HG03575 (cell line): Measurements from ENCODE around the gene NPC1.
"Not testable (repeated sequence)": the region's sequence is repeated elsewhere in the genome, so short reads cannot be mapped to it uniquely, and the experiment has no call there.

ENCODE experiments used
- ATAC-seq: cut with Tn5 transposase; IDR thresholded peaks from one replicate; pipeline ENCODE4 v1.9.1; 2021; ENCODE audit not compliant: unreplicated experiment, insufficient number of reproducible peaks, low FRiP score; ENCODE audit errors: extremely low read depth

NPC1 gene

DNA sequence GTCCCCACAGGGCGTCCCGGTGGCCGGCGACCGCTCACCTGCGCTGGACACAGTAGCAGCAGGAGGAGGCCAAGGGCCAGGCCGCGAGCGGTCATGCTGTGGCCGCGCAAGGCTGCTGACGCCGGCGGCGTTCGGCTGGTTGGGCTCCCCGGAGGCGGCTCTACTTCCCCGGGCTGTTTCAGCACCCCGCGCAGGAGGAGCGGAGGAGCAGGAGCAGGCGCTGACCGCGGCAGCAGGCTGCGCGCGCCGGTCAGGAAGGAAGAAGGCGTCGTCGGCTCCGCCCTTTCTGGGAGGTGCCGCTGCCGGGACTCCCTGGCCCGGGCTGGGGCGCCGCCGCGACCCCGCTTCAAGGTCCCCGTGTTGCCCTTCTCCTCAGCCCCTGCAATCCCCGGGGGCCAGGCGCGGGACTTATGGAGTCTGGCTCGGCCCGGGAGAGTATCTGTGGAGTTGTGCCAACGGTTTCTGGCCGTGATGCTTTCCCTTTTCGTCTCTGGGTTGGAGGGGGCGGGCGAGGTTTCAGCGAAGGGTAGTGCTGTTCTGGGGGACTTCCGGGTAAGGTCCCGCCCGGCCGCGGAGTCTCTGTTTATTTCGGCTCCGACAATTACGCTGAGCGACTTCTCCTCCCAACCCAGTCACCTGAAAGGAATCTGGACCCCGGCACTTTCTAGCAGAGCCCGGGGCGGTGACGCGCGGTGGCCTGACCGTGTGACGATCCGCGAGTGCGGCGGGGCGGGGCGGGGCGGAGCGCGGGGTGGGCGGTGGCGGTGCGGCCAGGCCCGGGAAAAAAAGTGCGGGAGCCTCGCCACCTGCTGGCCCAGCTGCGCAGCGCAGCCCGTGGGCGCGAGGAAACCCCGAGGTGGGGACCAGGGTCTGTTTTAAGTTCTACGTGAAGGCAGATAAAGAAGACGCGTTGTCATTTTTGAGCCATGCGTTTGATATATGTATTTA, at the start of gene NPC1:
TSS of gene NPC1 (minus strand) at position 258 of the 948 bp plus-strand sequence. CDS start at position 95, 163 bp downstream.
- peak; percentile 57 for ATAC-seq

DNA sequence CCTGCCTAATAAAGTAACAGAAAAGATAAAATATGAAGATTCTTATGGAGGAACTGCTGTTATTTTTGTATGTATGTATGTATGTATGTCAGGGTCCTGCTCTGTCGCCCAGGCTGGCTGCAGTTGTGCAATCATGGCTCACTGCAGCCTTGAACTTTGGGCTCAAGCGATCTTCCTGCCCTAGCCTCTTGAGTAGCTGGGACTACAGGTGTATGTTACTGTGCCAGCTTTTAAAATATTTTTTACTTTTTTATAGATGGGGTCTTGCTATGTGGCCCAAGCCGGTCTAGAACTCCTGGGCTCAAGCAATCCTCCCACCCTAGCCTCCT, 49.7 kb upstream of the NPC1 start:
- ATAC-seq: no peak

DNA sequence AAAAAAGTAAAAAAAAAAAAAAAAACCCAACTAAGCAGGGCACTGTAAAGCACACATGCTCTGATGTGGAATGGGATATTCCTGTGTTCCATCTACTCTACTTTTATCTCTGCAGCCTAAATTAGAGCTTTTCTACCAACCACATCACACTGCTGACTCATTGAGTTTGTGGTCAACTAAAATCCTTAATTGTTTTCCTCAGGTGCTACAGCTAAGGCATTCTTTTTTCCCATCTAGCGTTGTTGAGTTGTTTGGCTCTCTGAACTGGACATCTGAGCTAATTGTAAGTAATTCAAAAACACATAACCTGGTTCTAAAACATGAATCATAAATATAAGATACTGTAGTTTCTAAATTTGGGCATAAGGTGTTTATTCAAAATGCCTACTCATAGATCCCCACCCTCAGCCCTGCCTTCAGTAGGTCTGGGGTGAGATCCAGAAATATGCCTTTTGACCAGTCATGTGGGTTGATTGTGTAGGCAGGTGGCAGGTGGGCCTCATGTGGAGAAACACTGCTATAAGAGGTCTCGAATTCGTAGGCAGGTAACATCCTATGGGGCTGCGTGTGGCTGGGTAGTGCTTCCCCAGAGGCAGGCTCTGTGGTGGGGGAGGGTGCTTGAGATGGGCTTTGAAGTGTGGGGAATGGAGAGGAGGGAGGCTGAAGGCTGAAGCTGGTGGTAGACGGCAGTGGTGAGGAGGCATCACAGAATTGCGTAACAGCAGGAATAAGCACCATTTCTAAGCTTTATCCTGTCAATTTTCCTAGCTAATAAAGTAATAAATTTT, 49.2 kb upstream of the NPC1 start:
- ATAC-seq: no peak

DNA sequence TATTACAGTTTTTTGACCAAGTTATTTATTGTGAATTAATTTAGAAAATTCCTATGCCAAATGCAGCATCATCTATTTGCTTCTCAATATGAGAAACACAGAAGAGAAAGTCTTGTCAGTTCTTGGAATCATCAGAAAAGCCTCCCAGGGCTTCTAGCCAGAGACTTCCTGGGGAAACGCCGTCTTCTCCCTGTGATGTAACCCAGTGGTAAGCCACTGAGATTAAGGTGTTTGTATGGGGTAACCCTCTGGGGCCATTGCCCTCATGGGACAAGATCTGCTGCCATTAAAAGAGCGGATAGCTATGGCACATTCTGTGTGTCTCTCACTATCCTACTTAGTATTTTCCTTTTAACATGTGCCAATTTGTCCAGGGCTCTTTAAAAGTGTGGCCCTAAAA, 48.4 kb upstream of the NPC1 start:
- ATAC-seq: no peak

DNA sequence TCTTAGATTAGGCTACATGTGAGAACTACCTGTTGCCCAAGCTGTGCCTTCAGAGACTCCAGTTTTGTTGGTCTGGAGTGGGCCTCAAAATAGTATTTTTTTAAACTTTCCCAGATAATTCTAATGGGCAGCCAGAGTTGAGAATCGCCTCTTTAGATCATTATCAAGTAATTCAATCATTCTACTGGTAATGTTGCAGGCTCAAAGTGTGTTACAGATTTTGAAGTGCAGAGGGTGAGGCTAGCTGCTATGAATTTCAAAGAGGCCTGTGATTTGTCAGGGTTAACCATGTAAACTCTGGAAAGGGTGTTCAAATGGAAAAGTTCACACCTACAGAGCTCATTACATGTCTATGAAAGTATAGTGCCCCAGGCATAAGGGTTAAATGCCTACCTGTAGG, 46.3 kb upstream of the NPC1 start:
- ATAC-seq: no peak

DNA sequence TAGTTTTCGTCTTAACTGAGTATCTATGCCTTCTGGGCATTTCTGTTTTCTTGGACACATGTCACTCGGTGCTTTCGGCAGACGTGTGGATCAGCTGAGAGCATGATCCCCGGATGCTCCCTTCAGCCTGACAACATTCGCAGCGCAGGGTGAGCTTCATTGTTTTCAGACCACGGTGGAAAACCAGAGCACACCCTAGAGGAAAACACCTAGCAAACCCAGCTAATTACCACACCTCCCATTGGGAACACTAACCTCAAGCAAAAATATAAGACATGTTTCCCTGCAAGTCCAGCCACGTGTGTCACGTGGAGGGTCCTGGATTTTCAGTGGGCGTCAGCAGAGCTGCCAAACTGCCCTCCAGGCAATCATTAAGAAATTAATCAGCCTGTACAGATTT, 45.4 kb upstream of the NPC1 start:
- ATAC-seq: no peak

DNA sequence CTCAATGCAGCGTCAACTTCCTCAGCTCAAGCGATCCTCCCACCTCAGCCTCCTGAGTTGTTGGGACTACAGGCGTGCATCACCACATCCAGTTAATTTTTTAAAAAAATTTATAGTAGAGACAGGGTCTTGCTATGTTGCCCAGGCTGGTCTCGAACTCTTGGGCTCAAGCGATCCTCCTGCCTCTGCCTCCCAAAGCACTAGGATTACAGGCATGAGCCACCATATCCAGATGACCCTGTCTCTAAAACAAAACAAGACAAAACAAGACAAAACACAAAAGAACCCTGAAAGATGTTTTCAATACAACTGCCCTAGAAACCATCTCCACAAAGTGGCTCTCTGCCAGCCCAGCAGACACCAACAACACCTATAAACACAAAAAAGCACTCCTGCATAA, 45.0 kb upstream of the NPC1 start:
- no peak for ATAC-seq

DNA sequence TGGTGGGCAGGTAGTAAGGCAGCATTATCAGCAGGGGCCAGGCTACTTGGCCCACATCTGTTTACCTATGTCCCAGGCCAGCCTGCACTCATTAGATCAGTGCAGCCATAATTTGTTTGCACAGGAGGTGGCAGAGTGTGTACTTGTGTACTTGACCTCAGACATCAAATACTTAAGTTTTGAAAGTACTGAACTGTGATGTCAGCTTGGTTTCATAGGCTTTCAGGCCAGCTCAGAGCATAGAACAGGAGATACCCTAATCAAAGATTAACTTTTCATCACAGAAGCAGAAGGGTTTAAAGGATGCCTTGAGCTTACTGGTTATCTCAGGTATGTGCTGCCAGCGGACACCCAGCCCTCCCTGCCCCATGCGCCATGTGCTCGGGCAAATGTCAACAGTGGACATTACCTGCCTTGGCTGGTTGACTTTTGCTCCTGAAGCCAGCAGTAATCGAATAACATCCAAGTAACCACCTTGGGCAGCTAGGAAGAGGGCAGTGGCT, 43.2 kb upstream of the NPC1 start:
- no peak for ATAC-seq

DNA sequence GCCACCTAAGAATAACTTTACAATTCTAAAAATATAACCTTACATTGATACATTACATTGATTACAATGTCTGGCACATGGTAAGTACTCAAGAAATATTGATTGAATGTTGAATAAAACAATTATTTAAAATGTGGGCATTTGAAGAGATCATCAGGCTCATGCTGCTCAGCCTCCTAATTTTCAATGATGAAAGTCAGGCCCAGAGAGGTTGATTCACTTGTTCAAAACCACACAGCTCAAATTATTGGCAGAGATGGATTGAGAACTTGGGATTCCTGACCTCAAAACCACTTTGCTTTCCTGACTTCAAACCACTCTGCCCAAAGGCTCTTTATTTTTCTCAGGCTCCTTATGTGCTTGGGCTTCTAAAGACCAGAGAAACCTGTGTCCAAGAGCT, 41.7 kb upstream of the NPC1 start:
- ATAC-seq: no peak

DNA sequence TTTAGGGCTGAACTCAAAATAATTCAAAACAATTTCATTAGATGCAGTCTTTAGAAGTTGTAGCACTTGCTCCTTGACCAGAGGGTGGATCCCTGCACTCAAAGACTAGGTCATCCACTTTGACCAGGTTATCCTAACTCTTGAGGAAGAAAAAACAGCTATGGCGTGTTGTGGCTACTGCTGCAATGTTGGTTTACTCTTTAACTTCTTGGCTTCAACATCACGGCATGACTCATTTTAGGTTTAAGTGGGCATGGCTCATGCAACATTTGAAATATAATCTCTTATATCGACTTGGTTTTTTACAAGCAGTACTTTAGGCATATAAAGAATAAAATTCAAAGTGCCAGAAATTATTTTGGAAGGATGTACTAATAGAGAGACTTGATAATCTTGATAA, 41.0 kb upstream of the NPC1 start:
- no peak for ATAC-seq

DNA sequence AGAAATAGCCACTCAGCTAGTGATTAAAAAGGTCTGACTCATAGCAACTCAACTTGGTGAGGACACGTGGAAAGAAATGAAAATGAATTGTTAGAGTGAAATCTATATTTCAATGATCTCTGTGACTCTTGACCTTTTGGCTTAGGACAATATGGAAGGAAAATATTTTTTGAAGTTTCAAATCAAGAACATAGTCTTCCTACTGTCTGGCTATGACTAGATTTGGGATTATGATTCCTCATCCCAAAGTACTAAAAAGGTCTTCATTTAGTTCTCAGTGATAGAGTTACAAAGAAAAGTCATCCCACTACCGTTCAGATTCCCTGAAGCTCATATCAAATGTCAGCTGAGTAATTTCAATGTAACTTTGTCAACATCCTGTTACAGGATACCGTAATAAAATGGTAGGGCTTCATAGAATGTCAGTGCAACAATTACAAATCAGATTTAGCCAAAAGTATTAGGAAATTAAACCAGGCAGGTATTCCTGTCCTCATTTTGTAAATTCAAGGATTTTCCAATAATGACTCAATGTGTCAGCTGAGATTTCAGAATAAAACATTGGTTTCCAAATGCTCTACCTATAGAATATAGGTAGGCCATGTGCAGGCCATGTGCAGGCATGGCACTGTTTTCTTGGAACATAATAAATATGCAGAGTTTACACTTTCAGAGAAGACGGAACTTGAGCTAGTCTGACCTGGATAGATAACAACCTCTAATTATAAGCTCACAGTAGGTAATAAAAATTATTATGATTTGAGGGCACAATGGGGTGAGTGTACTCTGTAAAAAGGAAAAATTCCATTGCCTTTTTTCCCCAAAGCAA, 40.4 kb upstream of the NPC1 start:
- ATAC-seq: no peak

DNA sequence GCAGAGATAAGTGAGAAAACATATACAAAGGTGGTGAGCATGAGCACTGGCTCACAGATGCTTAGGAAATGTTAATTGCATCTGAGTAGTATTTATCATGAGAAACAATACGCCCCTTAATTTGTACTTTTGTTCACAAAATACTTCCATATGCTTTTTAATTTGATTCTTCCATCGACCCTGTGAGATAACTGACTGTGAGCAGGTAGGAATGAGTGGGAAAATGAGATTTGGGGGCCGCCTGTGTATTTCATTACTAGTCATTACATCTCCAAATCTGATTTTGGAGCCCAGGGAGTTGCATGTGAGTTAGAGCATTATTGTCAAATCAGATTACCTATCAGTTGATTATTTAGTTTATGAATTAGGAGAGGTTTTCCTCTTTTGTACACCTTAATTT, 36.7 kb upstream of the NPC1 start:
- ATAC-seq: no peak

DNA sequence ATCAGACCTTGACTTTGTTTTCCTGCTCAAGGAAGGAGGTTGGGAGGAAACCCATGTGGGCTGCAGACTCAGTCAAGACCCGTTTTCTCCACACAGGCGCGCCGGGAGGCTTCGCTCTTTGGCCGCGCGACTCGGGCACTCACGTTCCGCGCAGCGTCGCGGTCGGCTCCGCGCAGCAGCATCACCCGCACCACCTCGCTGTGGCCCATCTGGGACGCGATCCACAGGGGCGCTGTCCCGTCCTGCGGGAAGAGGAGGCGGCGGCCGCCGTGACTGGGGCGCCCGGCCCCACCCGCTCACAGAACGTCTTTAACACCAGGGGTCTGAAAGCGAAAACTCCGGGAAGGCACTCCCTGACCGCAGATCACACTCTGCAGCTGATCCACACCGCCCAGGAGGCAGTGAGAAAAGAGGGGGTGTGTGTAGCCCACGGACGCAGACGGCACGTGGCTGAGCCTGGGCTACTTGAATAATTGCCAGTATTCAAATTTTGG, 33.1 kb upstream of the NPC1 start:
- ATAC-seq: no peak

DNA sequence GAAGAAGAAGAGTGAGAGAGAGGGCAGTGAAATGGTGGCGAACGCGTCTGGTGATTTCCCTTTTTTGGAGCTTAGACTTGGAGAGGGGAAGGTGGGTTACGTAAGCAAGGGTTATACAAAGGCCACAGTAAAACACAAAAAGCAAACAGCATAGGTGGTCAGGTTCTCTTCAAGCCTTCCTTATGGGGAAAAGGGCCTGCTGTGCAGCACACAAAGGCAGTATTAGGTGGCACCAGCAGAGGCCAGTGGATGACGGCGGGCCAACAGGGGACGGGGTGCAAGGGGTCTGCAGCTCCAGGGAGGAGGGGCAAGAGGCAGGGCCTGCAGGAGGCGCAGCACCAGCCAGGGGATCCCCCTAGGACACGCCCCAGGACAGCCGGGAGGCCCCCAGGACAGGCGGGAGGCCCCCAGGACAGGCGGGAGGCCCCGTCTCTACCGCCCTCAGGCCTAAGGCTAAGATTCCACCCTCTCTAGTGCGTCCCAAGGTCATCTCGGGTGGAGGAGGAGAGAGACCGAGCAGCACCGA, 32.6 kb upstream of the NPC1 start:
- no peak for ATAC-seq

DNA sequence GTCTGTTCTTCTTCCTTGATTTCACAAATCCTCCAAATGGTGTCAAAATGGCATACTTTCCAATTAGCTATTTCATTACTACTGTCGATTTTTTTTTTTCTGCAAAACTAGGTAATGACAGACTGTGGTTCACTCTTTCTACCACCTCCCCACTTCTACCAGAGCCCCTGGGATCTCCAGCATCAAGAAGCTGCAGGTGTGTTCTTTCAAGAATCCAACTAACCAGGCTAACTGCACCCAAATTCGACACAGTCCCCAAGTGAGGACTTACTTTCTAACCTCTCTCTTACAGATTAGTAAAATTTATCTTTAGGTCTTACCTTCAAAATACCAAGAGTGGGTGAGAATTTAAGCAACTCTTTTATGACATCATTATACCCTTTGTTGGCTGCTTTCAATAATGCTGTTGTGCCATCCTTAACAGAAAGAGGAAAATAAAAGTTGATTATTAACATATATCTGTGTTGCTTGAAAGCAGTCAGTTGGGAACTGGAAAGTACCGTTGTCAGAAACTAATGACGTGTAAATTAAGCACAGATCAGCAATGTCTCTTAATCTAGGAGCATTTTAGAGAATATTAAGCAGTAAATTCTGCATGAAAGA, 31.2 kb upstream of the NPC1 start:
- ATAC-seq: no peak

DNA sequence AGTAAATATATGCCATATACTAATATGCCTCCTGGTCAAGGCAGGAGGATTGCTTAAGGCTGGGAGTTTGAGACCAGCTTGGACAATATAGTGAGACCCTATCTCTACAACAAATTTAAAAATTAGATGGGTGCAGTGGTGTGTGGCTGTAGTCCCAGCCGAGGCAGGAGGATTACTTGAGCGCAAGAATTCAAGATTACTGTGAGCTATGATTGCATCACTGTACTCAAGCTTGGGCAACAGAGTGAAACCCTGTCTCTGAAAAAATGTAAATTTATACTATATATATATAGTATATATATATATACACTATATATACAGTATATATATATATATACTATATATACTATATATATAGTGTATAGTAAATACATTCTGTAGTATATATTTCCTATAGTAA, 30.0 kb upstream of the NPC1 start:
- no peak for ATAC-seq

DNA sequence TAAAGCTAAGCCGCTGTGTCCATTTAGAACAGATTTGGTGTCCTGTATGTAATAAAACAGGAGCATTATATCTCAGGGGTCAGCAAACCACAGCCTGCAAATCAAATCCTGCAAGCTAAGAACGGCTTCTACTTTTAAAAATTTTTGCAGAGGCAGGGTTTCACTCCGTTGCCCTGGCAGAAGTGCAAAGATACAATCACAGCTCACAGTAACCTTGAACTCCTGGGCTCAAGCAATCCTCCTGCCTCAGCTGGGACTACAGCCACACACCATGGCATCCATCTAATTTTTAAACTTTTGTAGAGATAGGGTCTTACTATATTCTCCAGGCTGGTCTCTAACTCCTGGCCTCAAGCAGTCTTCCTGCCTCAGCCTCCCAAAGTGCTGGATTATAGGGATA, 28.6 kb upstream of the NPC1 start:
- no peak for ATAC-seq

DNA sequence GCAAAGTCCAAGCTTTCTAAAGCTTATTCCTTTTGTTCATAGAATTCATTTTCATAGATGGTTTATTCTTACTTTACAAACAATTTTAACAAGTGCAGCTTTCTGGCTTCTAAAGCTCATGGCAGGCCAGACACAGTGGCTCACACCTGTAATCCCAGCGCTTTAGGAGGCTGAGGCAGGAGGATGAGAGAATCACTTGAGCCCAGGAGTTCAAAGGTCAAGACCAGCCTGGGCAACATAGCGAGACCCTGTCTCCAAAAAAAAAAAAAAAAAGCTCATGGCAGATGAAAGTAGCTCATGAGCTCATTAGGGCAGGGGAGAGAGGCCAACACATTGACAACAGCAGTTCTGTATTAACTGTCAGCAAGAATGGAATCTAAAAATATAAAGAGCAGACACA, 28.1 kb upstream of the NPC1 start:
- ATAC-seq: no peak

DNA sequence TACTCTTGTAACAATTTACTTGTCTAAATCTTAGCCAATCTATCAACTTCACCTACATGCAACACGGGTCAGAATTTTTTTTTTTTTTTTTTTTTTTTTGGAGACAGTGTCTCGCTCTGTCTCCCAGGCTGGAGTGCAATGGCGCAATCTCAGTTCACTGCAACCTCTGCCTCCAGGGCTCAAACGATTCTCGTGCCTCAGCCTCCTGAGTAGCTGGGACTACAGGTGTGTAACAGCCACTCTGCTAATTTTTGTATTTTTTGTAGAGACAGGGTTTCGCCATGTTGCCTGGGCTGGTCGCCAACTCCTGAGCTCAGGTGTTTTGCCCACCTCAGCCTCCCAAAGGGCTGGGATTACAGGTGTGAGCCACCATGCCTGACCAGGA, 26.8 kb upstream of the NPC1 start:
- ATAC-seq: not testable (repeated sequence)
